Measurements from ENCODE around the gene GGT5. TPM values are rescaled to one million over a fixed set of nuclear protein-coding genes. Genes with fewer than 3 reads are reported as not detected.

GGT5 gene
- total and polyA plus RNA-seq, 2 of the 13 experiments (the other 11 are each of a cell fraction or from before 2014, with no cell fraction given) = 0.69 to 3.1 TPM

DNA sequence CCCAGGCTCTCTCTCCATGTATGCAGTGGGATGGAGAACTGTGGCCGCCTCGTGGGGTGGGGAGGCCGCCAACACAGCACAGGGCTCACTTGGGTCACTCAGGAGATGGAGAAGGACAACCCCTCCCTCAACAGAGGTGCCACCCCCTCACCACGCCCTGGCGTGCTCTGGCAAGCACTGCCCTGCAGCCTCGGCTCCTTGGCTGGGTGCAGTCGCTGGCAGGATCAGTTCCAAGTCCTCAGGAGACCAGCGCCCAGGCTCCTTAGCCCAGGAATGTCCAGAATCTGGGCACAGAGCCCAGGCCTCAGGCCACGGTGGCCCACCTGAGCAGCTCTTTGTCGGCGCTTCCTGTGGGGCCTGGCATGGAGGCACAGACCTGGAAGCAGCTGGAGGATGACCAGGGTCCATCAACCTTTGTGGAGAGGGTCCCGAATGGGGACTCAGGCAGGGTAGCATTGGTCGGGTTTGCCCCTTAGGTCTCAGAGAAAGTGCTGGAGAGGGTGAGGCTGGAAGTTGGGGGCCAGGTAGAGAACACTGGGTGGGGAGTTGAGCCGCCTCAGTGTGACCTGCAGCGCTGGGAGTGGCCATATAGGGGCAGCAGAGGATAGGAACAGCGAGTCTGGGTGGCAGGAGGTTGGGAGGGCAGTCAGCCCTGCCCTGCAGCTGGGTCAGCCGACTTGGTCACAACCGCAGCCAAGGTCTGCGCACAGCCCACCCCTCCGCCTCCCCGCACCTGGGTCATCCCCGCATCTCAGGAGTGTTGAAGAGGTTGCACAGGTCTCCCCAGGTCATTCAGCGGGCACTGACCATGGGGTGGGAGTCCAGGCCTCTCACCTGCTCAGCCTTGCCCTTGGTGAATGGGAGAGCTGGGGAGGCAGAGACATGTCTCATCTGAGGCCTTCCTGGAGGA lies 55.4 kb downstream of the GGT5 start (continued):
- TF ChIP-seq AFF4 (CRISPR knock-in tag; IDR thresholded peaks at IDR 0.05) (no peak), TP53 (CRISPR knock-in tag; conservative IDR thresholded peaks at IDR 0.05) (no peak), KLF12 (CRISPR knock-in tag; IDR thresholded peaks at IDR 0.05; ENCODE audit: borderline replicate concordance) (no peak), POLR2A (IDR thresholded peaks at IDR 0.05; ENCODE audit: insufficient read depth in 1 of 2, low read depth in 2 of 2, low read length in 2 of 2) (no peak), ZNF572 (CRISPR knock-in tag; IDR thresholded peaks at IDR 0.05) (peak; percentile 84; the same call in 1 of the 2 replicates), KDM3A (CRISPR knock-in tag; IDR thresholded peaks at IDR 0.05; ENCODE audit: low read depth) (no peak), FOXC1 (CRISPR knock-in tag; IDR thresholded peaks at IDR 0.05; ENCODE audit: borderline replicate concordance) (no peak), ZNF737 (CRISPR knock-in tag; IDR thresholded peaks at IDR 0.05; ENCODE audit: borderline replicate concordance) (no peak), JARID2 (CRISPR knock-in tag; IDR thresholded peaks at IDR 0.05; ENCODE audit: insufficient replicate concordance) (no peak), GATAD2A (CRISPR knock-in tag; IDR thresholded peaks at IDR 0.05) (peak; percentile 43), RBFOX2 (IDR thresholded peaks at IDR 0.05; ENCODE audit: low read depth, low read length) (no peak), ZNF703 (CRISPR knock-in tag; IDR thresholded peaks at IDR 0.05; ENCODE audit: borderline replicate concordance) (no peak), ELF1 (CRISPR knock-in tag; IDR thresholded peaks at IDR 0.05) (no peak), ZNF709 (CRISPR knock-in tag; IDR thresholded peaks at IDR 0.05) (no peak), ZNF891 (CRISPR knock-in tag; IDR thresholded peaks at IDR 0.05) (no peak), MEIS1 (CRISPR knock-in tag; IDR thresholded peaks at IDR 0.05; ENCODE audit: borderline replicate concordance) (no peak), NFE2L1 (CRISPR knock-in tag; IDR thresholded peaks at IDR 0.05; ENCODE audit: borderline replicate concordance) (no peak)
- TF ChIP-seq, protein P1, sequence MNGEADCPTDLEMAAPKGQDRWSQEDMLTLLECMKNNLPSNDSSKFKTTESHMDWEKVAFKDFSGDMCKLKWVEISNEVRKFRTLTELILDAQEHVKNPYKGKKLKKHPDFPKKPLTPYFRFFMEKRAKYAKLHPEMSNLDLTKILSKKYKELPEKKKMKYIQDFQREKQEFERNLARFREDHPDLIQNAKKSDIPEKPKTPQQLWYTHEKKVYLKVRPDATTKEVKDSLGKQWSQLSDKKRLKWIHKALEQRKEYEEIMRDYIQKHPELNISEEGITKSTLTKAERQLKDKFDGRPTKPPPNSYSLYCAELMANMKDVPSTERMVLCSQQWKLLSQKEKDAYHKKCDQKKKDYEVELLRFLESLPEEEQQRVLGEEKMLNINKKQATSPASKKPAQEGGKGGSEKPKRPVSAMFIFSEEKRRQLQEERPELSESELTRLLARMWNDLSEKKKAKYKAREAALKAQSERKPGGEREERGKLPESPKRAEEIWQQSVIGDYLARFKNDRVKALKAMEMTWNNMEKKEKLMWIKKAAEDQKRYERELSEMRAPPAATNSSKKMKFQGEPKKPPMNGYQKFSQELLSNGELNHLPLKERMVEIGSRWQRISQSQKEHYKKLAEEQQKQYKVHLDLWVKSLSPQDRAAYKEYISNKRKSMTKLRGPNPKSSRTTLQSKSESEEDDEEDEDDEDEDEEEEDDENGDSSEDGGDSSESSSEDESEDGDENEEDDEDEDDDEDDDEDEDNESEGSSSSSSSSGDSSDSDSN (CRISPR knock-in tag; IDR thresholded peaks at IDR 0.05) = peak; percentile 24; the same call in 1 of the 2 replicates
- TF ChIP-seq, protein P2, sequence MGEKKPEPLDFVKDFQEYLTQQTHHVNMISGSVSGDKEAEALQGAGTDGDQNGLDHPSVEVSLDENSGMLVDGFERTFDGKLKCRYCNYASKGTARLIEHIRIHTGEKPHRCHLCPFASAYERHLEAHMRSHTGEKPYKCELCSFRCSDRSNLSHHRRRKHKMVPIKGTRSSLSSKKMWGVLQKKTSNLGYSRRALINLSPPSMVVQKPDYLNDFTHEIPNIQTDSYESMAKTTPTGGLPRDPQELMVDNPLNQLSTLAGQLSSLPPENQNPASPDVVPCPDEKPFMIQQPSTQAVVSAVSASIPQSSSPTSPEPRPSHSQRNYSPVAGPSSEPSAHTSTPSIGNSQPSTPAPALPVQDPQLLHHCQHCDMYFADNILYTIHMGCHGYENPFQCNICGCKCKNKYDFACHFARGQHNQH (CRISPR knock-in tag; IDR thresholded peaks at IDR 0.05) = no peak
- TF ChIP-seq, protein P3, sequence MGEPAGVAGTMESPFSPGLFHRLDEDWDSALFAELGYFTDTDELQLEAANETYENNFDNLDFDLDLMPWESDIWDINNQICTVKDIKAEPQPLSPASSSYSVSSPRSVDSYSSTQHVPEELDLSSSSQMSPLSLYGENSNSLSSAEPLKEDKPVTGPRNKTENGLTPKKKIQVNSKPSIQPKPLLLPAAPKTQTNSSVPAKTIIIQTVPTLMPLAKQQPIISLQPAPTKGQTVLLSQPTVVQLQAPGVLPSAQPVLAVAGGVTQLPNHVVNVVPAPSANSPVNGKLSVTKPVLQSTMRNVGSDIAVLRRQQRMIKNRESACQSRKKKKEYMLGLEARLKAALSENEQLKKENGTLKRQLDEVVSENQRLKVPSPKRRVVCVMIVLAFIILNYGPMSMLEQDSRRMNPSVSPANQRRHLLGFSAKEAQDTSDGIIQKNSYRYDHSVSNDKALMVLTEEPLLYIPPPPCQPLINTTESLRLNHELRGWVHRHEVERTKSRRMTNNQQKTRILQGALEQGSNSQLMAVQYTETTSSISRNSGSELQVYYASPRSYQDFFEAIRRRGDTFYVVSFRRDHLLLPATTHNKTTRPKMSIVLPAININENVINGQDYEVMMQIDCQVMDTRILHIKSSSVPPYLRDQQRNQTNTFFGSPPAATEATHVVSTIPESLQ (CRISPR knock-in tag; conservative IDR thresholded peaks at IDR 0.05) = no peak

All from HepG2 (cell line).